ENCODE data around the gene LMO7. TPM values are rescaled to one million over a fixed set of nuclear protein-coding genes. Genes with fewer than 3 reads are reported as not detected.

The LMO7 gene
- total RNA-seq, 4 donors from 2014 or later: 87.0 to 293 (median 187) TPM

GRCh38 chr13:75861786-75862185 is 225.7 kb downstream of the LMO7 start:
- H3K27me3 ChIP-seq: no peaks in the 10 kb centered on the region
- no peak overlapping the region for H3K27ac ChIP-seq
- TF ChIP-seq CTCF (IDR thresholded peaks at IDR 0.05) (no peak), POLR2A (IDR thresholded peaks at IDR 0.05) (no peak)
- no peak for DNase-seq
- intact Hi-C loops (cut with DNase I): no loop called here
- peaks cover 0 to 24% (median 0%) of the 10 kb centered on the region in 3 donors for H3K4me1 ChIP-seq
- H3K36me3 ChIP-seq: peaks cover 0 to 27% (median 0%) of the 10 kb centered on the region in 3 donors
- H3K4me3 ChIP-seq: no peak overlapping the region
- H3K9me3 ChIP-seq: no peaks in the 10 kb centered on the region

GRCh38 chr13:75864718-75865117 is 228.6 kb downstream of the LMO7 start:
- intact Hi-C loops (cut with DNase I): no loop called here
- 54 to 77% methylated on average over 5 of the region's 5 CpGs for WGBS, 2 donors
- Histone ChIP-seq H3K27me3 (no peaks in the 10 kb centered on the region), H3K4me1 (peaks cover 0 to 24% (median 0%) of the 10 kb centered on the region in 3 donors), H3K27ac (no peak overlapping the region), H3K36me3 (peaks cover 0 to 7% (median 0%) of the 10 kb centered on the region in 3 donors), H3K9me3 (no peaks in the 10 kb centered on the region), H3K4me3 (no peak overlapping the region)
- no peak for TF ChIP-seq POLR2A (IDR thresholded peaks at IDR 0.05)
- no peak for TF ChIP-seq CTCF (IDR thresholded peaks at IDR 0.05)
- no peak for DNase-seq

GRCh38 chr13:75867379-75868117 is 231.4 kb downstream of the LMO7 start:
- Histone ChIP-seq H3K4me1 (peaks cover 0 to 26% (median 0%) of the 10 kb centered on the region in 3 donors), H3K27me3 (no peaks in the 10 kb centered on the region), H3K27ac (no peak overlapping the region), H3K9me3 (no peaks in the 10 kb centered on the region), H3K4me3 (no peak overlapping the region), H3K36me3 (no peaks in the 10 kb centered on the region)
- intact Hi-C loops (cut with DNase I): no loop called here
- no peak for DNase-seq
- TF ChIP-seq POLR2A (IDR thresholded peaks at IDR 0.05): no peak
- TF ChIP-seq CTCF (IDR thresholded peaks at IDR 0.05): no peak
- 74 to 82% methylated on average over 9 of the region's 9 CpGs for WGBS, 2 donors

GRCh38 chr13:75869981-75870380 is 233.9 kb downstream of the LMO7 start:
- no peak for TF ChIP-seq CTCF (IDR thresholded peaks at IDR 0.05)
- TF ChIP-seq POLR2A (IDR thresholded peaks at IDR 0.05): no peak
- Histone ChIP-seq H3K27me3 (no peaks in the 10 kb centered on the region), H3K4me3 (no peak overlapping the region), H3K27ac (no peak overlapping the region), H3K36me3 (no peaks in the 10 kb centered on the region), H3K9me3 (no peaks in the 10 kb centered on the region), H3K4me1 (peaks cover 0 to 7% (median 0%) of the 10 kb centered on the region in 3 donors)
- DNase-seq: no peak
- WGBS, 2 donors: 39% methylated on average over 4 of the region's 4 CpGs
- intact Hi-C loops (cut with DNase I): loop anchor here (10.0 kb wide), 3 partner anchors 145 to 1035 kb away; no protein-coding TSS in a partner anchor

- Histone ChIP-seq H3K27me3 (no peaks in the 10 kb centered on the region), H3K9me3 (no peaks in the 10 kb centered on the region), H3K4me1 (peaks cover 0 to 7% (median 0%) of the 10 kb centered on the region in 3 donors), H3K36me3 (no peaks in the 10 kb centered on the region), H3K27ac (peak overlapping the region in 1 of 4 donors; percentile 23), H3K4me3 (peak overlapping the region in 3 of 4 donors; percentile 23 to 38 (median 32))
- intact Hi-C loops (cut with DNase I): loop anchor here (10.0 kb wide), 3 partner anchors 144 to 1034 kb away; no protein-coding TSS in a partner anchor
- TF ChIP-seq POLR2A (IDR thresholded peaks at IDR 0.05) (no peak), CTCF (IDR thresholded peaks at IDR 0.05) (peak; percentile 44 to 78 (median 57))
- no peak for DNase-seq
- 15 to 31% methylated on average over 7 to 10 of the region's 14 CpGs for WGBS, 2 donors
Measured at GRCh38 chr13:75870397-75870903, 234.3 kb downstream of the LMO7 start.
